Parathyroid adenoma (tissue), 2 donors: ENCODE results near the gene FBRSL1.

ENCODE experiments used
- H2AFZ ChIP-seq: fragments of 300-600 bp; sonication (generic); one replicate; pipeline ENCODE4 v1.7.0; 2017; ENCODE audit warnings: antibody characterized with exemption, mild to moderate bottlenecking
- H3K27ac ChIP-seq: fragments of 300-600 bp; sonication (generic); one replicate; pipeline ENCODE4 v1.7.0; 2017
- H3K27me3 ChIP-seq: fragments of 300-600 bp; sonication (generic); one replicate; pipeline ENCODE4 v1.7.0; 2017; ENCODE audit warnings: low read length; ENCODE audit not compliant: control insufficient read depth, insufficient read depth
- H3K36me3 ChIP-seq: fragments of 300-600 bp; sonication (generic); one replicate; pipeline ENCODE4 v1.7.0; 2017; ENCODE audit warnings: low read length; ENCODE audit not compliant: control insufficient read depth, insufficient read depth
- H3K4me1 ChIP-seq: fragments of 300-600 bp; sonication (generic); one replicate; pipeline ENCODE4 v1.7.0; 2017; ENCODE audit warnings: control low read depth
- H3K4me2 ChIP-seq: fragments of 300-600 bp; sonication (generic); one replicate; pipeline ENCODE4 v1.7.0; 2017; ENCODE audit warnings: low read length
- H3K4me3 ChIP-seq: fragments of 300-600 bp; sonication (generic); one replicate; pipeline ENCODE4 v1.7.0; 2017; ENCODE audit warnings: low read depth, low read length
- H3K79me2 ChIP-seq: fragments of 300-600 bp; sonication (generic); one replicate; pipeline ENCODE4 v1.7.0; 2017; ENCODE audit warnings: control low read depth
- H3K9ac ChIP-seq: fragments of 300-600 bp; sonication (generic); one replicate; pipeline ENCODE4 v1.7.0; 2017; ENCODE audit warnings: mild to moderate bottlenecking
- H3K9me3 ChIP-seq: fragments of 300-600 bp; sonication (generic); one replicate; pipeline ENCODE4 v1.7.0; 2017; ENCODE audit warnings: low read length; ENCODE audit not compliant: control insufficient read depth
- TF ChIP-seq, protein P1 (sequence below): fragments of 300-600 bp; sonication (generic); IDR thresholded peaks from one replicate; pipeline ENCODE4 v1.7.0; 2017; ENCODE audit warnings: antibody characterized with exemption, mild to moderate bottlenecking
- donor health status: primary hyperparathyroidism.

FBRSL1 gene

DNA sequence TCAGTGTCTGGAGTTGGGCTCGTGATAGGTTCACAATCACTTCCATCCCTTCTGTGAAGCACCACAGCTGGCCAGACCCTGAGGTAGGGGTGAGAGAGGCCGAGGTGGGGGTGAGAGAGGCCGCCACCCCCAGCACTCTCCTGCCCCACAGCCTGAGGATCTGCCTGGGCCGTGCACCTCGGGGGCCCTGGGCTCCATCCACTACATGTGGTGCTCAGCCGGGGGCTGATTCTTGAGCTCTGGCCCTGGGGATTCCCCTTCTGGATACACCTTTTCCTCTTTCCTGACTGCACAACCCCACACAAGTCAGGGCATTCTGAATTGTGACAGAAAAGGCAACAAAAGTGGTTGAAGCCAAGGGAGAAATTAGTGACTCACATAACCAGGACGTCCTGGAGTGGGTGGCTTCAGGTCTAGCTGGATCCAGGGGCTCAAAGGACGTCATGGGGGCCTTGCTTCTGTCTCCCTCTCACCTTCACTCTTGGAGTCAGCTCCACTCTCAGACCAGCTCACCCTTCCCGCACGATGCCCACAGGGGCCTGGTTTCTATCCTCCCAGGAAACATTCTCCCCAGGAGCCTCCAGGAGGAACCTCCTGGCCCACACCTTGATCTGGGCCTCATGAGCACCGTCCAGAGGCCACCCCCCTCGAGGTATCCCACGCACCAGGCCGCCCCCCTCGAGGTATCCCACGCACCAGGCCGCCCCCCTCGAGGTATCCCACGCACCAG is 12.1 kb upstream of the FBRSL1 start:
- Histone ChIP-seq H3K79me2 (no peaks in the 10 kb centered on the region), H3K4me2 (no peak overlapping the region), H2AFZ (no peak overlapping the region), H3K27ac (no peak overlapping the region), H3K9me3 (no peaks in the 10 kb centered on the region), H3K9ac (no peak overlapping the region), H3K36me3 (no peaks in the 10 kb centered on the region), H3K4me1 (no peaks in the 10 kb centered on the region), H3K27me3 (no peaks in the 10 kb centered on the region), H3K4me3 (no peak overlapping the region)
- TF ChIP-seq, protein P1, sequence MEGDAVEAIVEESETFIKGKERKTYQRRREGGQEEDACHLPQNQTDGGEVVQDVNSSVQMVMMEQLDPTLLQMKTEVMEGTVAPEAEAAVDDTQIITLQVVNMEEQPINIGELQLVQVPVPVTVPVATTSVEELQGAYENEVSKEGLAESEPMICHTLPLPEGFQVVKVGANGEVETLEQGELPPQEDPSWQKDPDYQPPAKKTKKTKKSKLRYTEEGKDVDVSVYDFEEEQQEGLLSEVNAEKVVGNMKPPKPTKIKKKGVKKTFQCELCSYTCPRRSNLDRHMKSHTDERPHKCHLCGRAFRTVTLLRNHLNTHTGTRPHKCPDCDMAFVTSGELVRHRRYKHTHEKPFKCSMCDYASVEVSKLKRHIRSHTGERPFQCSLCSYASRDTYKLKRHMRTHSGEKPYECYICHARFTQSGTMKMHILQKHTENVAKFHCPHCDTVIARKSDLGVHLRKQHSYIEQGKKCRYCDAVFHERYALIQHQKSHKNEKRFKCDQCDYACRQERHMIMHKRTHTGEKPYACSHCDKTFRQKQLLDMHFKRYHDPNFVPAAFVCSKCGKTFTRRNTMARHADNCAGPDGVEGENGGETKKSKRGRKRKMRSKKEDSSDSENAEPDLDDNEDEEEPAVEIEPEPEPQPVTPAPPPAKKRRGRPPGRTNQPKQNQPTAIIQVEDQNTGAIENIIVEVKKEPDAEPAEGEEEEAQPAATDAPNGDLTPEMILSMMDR = no peak

DNA sequence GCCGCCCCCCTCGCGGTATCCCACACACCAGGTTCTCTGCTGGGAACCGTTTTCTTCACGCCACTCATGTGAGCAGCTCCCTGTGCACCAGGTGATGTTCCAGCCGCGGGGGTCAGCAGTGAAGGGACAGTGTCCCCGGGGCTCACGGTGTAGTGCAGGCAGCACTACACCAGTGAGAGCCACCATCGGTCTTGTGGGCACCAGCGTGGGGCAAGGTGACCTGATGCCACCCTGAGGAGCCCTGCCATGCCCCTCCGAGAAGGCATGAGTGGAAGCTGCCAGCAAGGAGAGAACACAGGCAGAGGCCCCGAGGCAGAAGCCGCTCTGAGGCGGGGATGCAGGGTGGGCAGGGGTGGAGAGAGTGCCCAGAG is 11.5 kb upstream of the FBRSL1 start:
- TF ChIP-seq, protein P1 = no peak
- no peak overlapping the region for H3K4me2 ChIP-seq
- H3K4me3 ChIP-seq = no peak overlapping the region
- H3K79me2 ChIP-seq = no peaks in the 10 kb centered on the region
- H2AFZ ChIP-seq = no peak overlapping the region
- no peaks in the 10 kb centered on the region for H3K36me3 ChIP-seq
- no peak overlapping the region for H3K27ac ChIP-seq
- H3K27me3 ChIP-seq = no peaks in the 10 kb centered on the region
- H3K4me1 ChIP-seq = no peaks in the 10 kb centered on the region
- H3K9me3 ChIP-seq = no peaks in the 10 kb centered on the region
- H3K9ac ChIP-seq = no peak overlapping the region

DNA sequence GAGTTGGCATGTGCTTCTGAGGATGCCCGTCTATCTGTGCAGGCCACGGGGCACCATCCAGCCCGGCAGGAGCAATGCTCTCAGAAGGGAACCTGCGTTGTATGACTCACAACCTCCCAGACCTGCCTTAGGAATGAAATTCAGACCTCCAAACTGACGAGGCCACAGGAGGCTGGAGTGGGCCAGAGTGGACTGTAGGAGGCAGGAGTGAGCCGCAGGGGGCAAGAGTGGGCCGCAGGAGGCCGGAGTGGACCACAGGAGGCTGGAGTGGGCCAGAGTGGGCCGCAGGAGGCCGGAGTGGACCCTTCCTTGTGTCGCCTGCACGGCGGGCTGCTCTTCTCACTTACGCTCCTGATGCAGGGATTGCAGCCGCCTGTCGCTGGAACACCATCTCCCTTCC is 11.1 kb upstream of the FBRSL1 start:
- Histone ChIP-seq H2AFZ (no peak overlapping the region), H3K4me2 (no peak overlapping the region), H3K36me3 (no peaks in the 10 kb centered on the region), H3K4me3 (no peak overlapping the region), H3K4me1 (no peaks in the 10 kb centered on the region), H3K27ac (no peak overlapping the region), H3K9me3 (no peaks in the 10 kb centered on the region), H3K9ac (no peak overlapping the region), H3K27me3 (no peaks in the 10 kb centered on the region), H3K79me2 (no peaks in the 10 kb centered on the region)
- TF ChIP-seq, protein P1 = no peak

DNA sequence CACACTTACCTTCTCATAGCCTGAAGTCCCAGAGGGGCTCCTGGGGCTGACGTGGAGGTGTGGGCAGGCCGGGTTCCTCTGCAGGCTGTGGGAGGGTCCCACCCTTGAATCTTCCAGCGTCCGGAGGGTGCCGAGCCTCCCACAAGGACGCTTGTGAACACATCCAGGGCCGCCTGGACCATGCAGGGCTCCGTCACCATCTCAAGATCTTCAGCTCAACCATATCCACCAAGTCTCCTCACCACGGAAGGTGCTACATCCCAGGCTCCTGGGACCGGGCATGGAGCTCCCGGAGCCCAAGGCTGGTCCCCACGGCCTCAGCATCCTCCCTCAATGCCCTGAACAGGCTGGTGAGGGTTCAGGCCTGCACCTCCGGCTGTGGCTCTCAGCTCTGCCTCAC is 10.7 kb upstream of the FBRSL1 start:
- Histone ChIP-seq H3K4me1 (no peaks in the 10 kb centered on the region), H3K4me3 (no peak overlapping the region), H3K9me3 (no peaks in the 10 kb centered on the region), H3K4me2 (no peak overlapping the region), H3K27ac (no peak overlapping the region), H3K9ac (no peak overlapping the region), H3K36me3 (no peaks in the 10 kb centered on the region), H3K27me3 (no peaks in the 10 kb centered on the region), H2AFZ (no peak overlapping the region), H3K79me2 (no peaks in the 10 kb centered on the region)
- TF ChIP-seq, protein P1 = no peak
